ENCODE data around the gene GPR142.

DNA sequence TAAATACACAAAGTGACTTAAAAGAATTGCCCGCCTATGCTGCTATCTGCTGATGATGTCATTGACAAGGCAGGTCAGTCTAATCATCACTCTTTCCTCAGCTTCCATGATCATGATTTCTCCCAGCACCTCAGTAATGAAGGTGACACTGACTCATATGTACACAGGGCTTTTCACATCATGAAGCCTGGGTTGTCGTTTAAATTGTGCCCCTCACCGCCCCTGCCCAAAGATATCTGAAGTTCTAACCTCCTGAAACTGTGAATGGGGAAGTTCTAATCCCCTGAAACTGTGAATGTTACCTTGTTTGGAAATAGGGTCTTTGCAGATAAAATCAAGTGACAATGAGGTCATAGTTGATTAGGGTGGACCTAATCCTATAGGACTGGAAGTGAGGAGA lies 47.2 kb downstream of the GPR142 start:
- TF ChIP-seq POLR2A (IDR thresholded peaks at IDR 0.05; ENCODE audit: low read depth, low read length), result no peak
- no peak for TF ChIP-seq TAF1 (IDR thresholded peaks at IDR 0.05; ENCODE audit: borderline replicate concordance, low read depth, low read length)

Data from GM12892 (cell line).